Astrocyte (in vitro differentiated cells and primary cell): ENCODE results near the gene WFDC9. TPM values are rescaled to one million over a fixed set of nuclear protein-coding genes. Genes with fewer than 3 reads are reported as not detected.
"Not testable (repeated sequence)": the region's sequence is repeated elsewhere in the genome, so short reads cannot be mapped to it uniquely, and the experiment has no call there.

Experiments
- DNase-seq: peaks from one replicate; pipeline ENCODE4 v3.0.0-alpha.2; 2010; ENCODE audit warnings: low read depth
- FAIRE-seq: peaks from 2 replicates; lab custom pipeline; 2011; peaks lifted over from hg19 to GRCh38; lab: Jason Lieb, UNC
- H2AFZ ChIP-seq: 2 replicates; pipeline ENCODE4 v1.6.0; 2012; ENCODE audit warnings: low read depth, low read length, inconsistent platforms
- H3K27ac ChIP-seq: 2 replicates; pipeline ENCODE4 v1.5.1; 2011; ENCODE audit warnings: low read depth, low read length, inconsistent platforms
- H3K27me3 ChIP-seq: 2 replicates; pipeline ENCODE4 v1.6.0; 2011; ENCODE audit warnings: low read length, inconsistent platforms; ENCODE audit not compliant: insufficient read depth
- H3K36me3 ChIP-seq: 2 replicates; pipeline ENCODE4 v1.5.1; 2011; ENCODE audit warnings: low read length, inconsistent platforms; ENCODE audit not compliant: insufficient read depth
- H3K4me1 ChIP-seq: 2 replicates; pipeline ENCODE4 v1.5.1; 2011; ENCODE audit warnings: low read length, inconsistent platforms; ENCODE audit not compliant: insufficient read depth
- H3K4me2 ChIP-seq: 2 replicates; pipeline ENCODE4 v1.6.0; 2012; ENCODE audit warnings: low read length, inconsistent platforms
- H3K4me3 ChIP-seq: 2 replicates; pipeline ENCODE4 v1.5.1; 2011; ENCODE audit warnings: low read depth, mild to moderate bottlenecking, low read length, inconsistent platforms; ENCODE audit not compliant: insufficient read depth
- H3K79me2 ChIP-seq: 2 replicates; pipeline ENCODE4 v1.6.0; 2012; ENCODE audit warnings: mild to moderate bottlenecking, low read length, inconsistent platforms; ENCODE audit not compliant: insufficient read depth
- H3K9ac ChIP-seq: 2 replicates; pipeline ENCODE4 v1.6.0; 2012; ENCODE audit warnings: mild to moderate bottlenecking, low read length, inconsistent platforms
- H3K9me3 ChIP-seq: 2 replicates; pipeline ENCODE4 v1.5.1; 2012; ENCODE audit warnings: low read depth, mild to moderate bottlenecking, low read length, inconsistent platforms; ENCODE audit not compliant: insufficient read depth
- H4K20me1 ChIP-seq: 2 replicates; pipeline ENCODE4 v1.6.0; 2012; ENCODE audit warnings: low read length, inconsistent platforms; ENCODE audit not compliant: insufficient read depth
- H3K27ac Mint-ChIP-seq: one replicate; pipeline ENCODE4 v1.8.0; 2021; ENCODE audit warnings: mild to moderate bottlenecking, mixed read lengths; ENCODE audit not compliant: unreplicated experiment
- H3K27me3 Mint-ChIP-seq: one replicate; pipeline ENCODE4 v1.8.0; 2021; ENCODE audit warnings: low read depth, mixed read lengths; ENCODE audit not compliant: unreplicated experiment
- H3K36me3 Mint-ChIP-seq: one replicate; pipeline ENCODE4 v1.8.0; 2021; ENCODE audit warnings: low read depth, mixed read lengths; ENCODE audit not compliant: unreplicated experiment
- H3K4me1 Mint-ChIP-seq: one replicate; pipeline ENCODE4 v1.8.0; 2021; ENCODE audit warnings: low read depth, mixed read lengths; ENCODE audit not compliant: unreplicated experiment
- H3K4me3 Mint-ChIP-seq: one replicate; pipeline ENCODE4 v1.8.0; 2021; ENCODE audit warnings: mild to moderate bottlenecking, moderate library complexity, mixed read lengths; ENCODE audit not compliant: unreplicated experiment
- H3K9me3 Mint-ChIP-seq: one replicate; pipeline ENCODE4 v1.8.0; 2021; ENCODE audit warnings: mild to moderate bottlenecking, mixed read lengths; ENCODE audit not compliant: unreplicated experiment
- CTCF ChIP-seq: IDR thresholded peaks from 2 replicates; pipeline ENCODE4 v1.5.1; 2011; ENCODE audit warnings: low read depth, mild to moderate bottlenecking, inconsistent platforms, low read length, moderate library complexity; ENCODE audit not compliant: insufficient read depth
- EZH2 ChIP-seq: IDR thresholded peaks from 2 replicates; pipeline ENCODE4 v1.6.1; 2012; ENCODE audit warnings: mild to moderate bottlenecking, low read length, inconsistent platforms; ENCODE audit not compliant: insufficient read depth
- total RNA-seq: library from RNA; stranded (reverse); gene quantifications from 2 replicates; pipeline ENCODE4 v1.2.1, GENCODE V29; 2021

The WFDC9 gene
- total RNA-seq, 1 donor from 2014 or later = not detected

GRCh38 chr20:45588800-45589199 is 42.3 kb downstream of the WFDC9 start:
- H3K9ac ChIP-seq = no peak overlapping the region
- H3K27me3 Mint-ChIP-seq = no peaks in the 10 kb centered on the region
- no peak overlapping the region for H3K4me3 Mint-ChIP-seq
- H3K4me3 ChIP-seq = no peak overlapping the region
- H3K4me1 Mint-ChIP-seq = peaks cover 2% of the 10 kb centered on the region
- no peak overlapping the region for H2AFZ ChIP-seq
- H4K20me1 ChIP-seq = no peaks in the 10 kb centered on the region
- H3K9me3 ChIP-seq = no peaks in the 10 kb centered on the region
- no peak overlapping the region for H3K27ac ChIP-seq
- no peaks in the 10 kb centered on the region for H3K4me1 ChIP-seq
- H3K79me2 ChIP-seq = no peaks in the 10 kb centered on the region
- H3K27ac Mint-ChIP-seq = no peak overlapping the region
- no peaks in the 10 kb centered on the region for H3K27me3 ChIP-seq
- peaks cover 1% of the 10 kb centered on the region for H3K9me3 Mint-ChIP-seq
- FAIRE-seq (no peak), DNase-seq (no peak)
- H3K4me2 ChIP-seq = no peak overlapping the region
- TF ChIP-seq EZH2 (no peak), CTCF (no peak)
- H3K36me3 ChIP-seq = no peaks in the 10 kb centered on the region
- no peaks in the 10 kb centered on the region for H3K36me3 Mint-ChIP-seq

- not testable (repeated sequence) for H3K9me3 ChIP-seq, H3K4me3 ChIP-seq, H3K9me3 Mint-ChIP-seq, H3K79me2 ChIP-seq, H3K4me3 Mint-ChIP-seq, H3K27ac ChIP-seq, FAIRE-seq, H3K36me3 Mint-ChIP-seq, H3K27me3 Mint-ChIP-seq, H3K27ac Mint-ChIP-seq, H4K20me1 ChIP-seq, H3K9ac ChIP-seq, H3K4me1 Mint-ChIP-seq, H3K4me1 ChIP-seq, H2AFZ ChIP-seq, H3K4me2 ChIP-seq, H3K36me3 ChIP-seq, DNase-seq, H3K27me3 ChIP-seq
Measured at GRCh38 chr20:45585986-45586385, 45.1 kb downstream of the WFDC9 start.

- not testable (repeated sequence) for H3K4me3 ChIP-seq, H3K4me2 ChIP-seq, H4K20me1 ChIP-seq, H2AFZ ChIP-seq, H3K27me3 ChIP-seq, H3K79me2 ChIP-seq, H3K4me1 ChIP-seq, FAIRE-seq, H3K4me3 Mint-ChIP-seq, DNase-seq, H3K36me3 ChIP-seq, H3K9me3 Mint-ChIP-seq, H3K27ac Mint-ChIP-seq, H3K27me3 Mint-ChIP-seq, H3K4me1 Mint-ChIP-seq, H3K27ac ChIP-seq, H3K9ac ChIP-seq, H3K36me3 Mint-ChIP-seq, H3K9me3 ChIP-seq
Measured at GRCh38 chr20:45584294-45584693, 46.8 kb downstream of the WFDC9 start.

- Histone ChIP-seq H3K9me3 (no peaks in the 10 kb centered on the region), H3K79me2 (no peaks in the 10 kb centered on the region), H3K27me3 (no peaks in the 10 kb centered on the region), H3K4me3 (no peak overlapping the region), H4K20me1 (no peaks in the 10 kb centered on the region), H2AFZ (no peak overlapping the region), H3K4me2 (no peak overlapping the region), H3K9ac (no peak overlapping the region), H3K4me1 (no peaks in the 10 kb centered on the region), H3K27ac (no peak overlapping the region), H3K36me3 (no peaks in the 10 kb centered on the region)
- Mint-ChIP-seq H3K36me3 (no peaks in the 10 kb centered on the region), H3K27me3 (peaks cover 2% of the 10 kb centered on the region), H3K9me3 (peaks cover 3% of the 10 kb centered on the region), H3K27ac (no peak overlapping the region), H3K4me3 (no peak overlapping the region), H3K4me1 (no peaks in the 10 kb centered on the region)
- no peak for FAIRE-seq
- TF ChIP-seq CTCF (no peak), EZH2 (no peak)
- DNase-seq = no peak
Measured at GRCh38 chr20:45583502-45583901, 47.6 kb downstream of the WFDC9 start.
